Measurements from ENCODE around the gene GH1. TPM values are rescaled to one million over a fixed set of nuclear protein-coding genes. Genes with fewer than 3 reads are reported as not detected.

Gene GH1
- total RNA-seq, 2 donors from 2014 or later: not detected

DNA sequence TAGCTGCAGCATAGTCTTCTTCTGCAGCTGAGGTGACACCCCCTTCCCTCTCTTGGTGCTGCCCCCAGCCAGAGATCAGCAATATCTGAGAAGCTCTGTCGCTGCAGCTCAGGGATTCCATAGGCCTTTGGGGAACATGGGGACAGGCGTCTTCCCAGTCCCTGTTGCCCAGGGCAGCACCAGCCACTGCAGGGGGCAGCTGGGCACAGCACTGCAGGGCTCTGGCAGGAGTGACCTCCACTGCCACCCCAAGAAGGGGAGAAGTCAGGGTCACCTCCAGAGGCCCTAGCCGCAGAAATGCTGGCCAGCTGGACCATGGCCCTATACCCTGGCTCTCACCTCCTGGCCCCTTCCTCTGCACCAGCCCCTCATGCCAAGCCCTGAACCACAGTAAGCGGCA is 37.2 kb upstream of the GH1 start:
- Mint-ChIP-seq H3K27ac (no peak overlapping the region), H3K36me3 (ENCODE audit: low read depth) (peaks cover 1% of the 10 kb centered on the region), H3K4me1 (peaks cover 12% of the 10 kb centered on the region), H3K4me3 (no peak overlapping the region), H3K27me3 (ENCODE audit: insufficient read depth) (peaks cover 25% of the 10 kb centered on the region), H3K9me3 (no peaks in the 10 kb centered on the region)
- H3K9ac ChIP-seq (ENCODE audit: extremely low read depth, low read length, poor library complexity, severe bottlenecking): no peak overlapping the region
- TF ChIP-seq, protein P1, sequence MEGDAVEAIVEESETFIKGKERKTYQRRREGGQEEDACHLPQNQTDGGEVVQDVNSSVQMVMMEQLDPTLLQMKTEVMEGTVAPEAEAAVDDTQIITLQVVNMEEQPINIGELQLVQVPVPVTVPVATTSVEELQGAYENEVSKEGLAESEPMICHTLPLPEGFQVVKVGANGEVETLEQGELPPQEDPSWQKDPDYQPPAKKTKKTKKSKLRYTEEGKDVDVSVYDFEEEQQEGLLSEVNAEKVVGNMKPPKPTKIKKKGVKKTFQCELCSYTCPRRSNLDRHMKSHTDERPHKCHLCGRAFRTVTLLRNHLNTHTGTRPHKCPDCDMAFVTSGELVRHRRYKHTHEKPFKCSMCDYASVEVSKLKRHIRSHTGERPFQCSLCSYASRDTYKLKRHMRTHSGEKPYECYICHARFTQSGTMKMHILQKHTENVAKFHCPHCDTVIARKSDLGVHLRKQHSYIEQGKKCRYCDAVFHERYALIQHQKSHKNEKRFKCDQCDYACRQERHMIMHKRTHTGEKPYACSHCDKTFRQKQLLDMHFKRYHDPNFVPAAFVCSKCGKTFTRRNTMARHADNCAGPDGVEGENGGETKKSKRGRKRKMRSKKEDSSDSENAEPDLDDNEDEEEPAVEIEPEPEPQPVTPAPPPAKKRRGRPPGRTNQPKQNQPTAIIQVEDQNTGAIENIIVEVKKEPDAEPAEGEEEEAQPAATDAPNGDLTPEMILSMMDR (conservative IDR thresholded peaks at IDR 0.05): no peak
- H3K27me3 ChIP-seq (ENCODE audit: control insufficient read depth, insufficient read depth, low read length, poor library complexity, severe bottlenecking): peaks cover 15% of the 10 kb centered on the region
- no peaks in the 10 kb centered on the region for H3K4me1 ChIP-seq (ENCODE audit: control insufficient read depth, insufficient read depth, low read length)
- no peak for DNase-seq
- no peaks in the 10 kb centered on the region for H3K9me3 ChIP-seq (ENCODE audit: control insufficient read depth, low read length)
- H3K4me3 ChIP-seq (ENCODE audit: low read length): no peak overlapping the region
- no peak overlapping the region for H3K27ac ChIP-seq (ENCODE audit: low read depth, low read length)
- WGBS, 2 experiments (ENCODE audit: insufficient coverage in 1 of 2, insufficient read length in 1 of 2): 92 to 100% methylated on average over 2 to 4 of the region's 4 CpGs
- H3K36me3 ChIP-seq (ENCODE audit: control insufficient read depth, insufficient read depth, low read length): no peaks in the 10 kb centered on the region

DNA sequence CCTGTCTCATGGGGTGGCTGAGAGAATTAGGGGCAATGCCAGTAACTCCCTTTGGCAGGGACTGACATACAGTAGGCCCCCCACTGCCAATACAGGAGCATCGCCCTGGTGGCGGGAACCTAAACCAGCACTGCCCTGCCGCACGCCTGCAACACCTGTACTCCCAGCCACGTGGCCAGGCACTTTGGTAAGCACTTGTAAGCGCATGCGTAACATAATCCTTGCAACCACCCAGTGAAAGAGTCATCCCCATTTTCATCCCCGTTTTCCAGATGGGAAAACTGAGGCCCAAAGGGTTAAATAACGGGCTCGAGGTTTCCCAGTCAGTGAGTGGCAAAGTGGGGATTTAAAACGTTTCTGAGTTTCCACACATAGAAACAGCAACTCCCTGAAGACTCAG is 36.6 kb upstream of the GH1 start:
- Histone ChIP-seq H3K9me3 (ENCODE audit: control insufficient read depth, low read length) (no peaks in the 10 kb centered on the region), H3K4me3 (ENCODE audit: low read length) (no peak overlapping the region), H3K4me1 (ENCODE audit: control insufficient read depth, insufficient read depth, low read length) (no peaks in the 10 kb centered on the region), H3K27ac (ENCODE audit: low read depth, low read length) (no peak overlapping the region), H3K36me3 (ENCODE audit: control insufficient read depth, insufficient read depth, low read length) (no peaks in the 10 kb centered on the region), H3K9ac (ENCODE audit: extremely low read depth, low read length, poor library complexity, severe bottlenecking) (no peak overlapping the region), H3K27me3 (ENCODE audit: control insufficient read depth, insufficient read depth, low read length, poor library complexity, severe bottlenecking) (peaks cover 15% of the 10 kb centered on the region)
- H3K27me3 Mint-ChIP-seq (ENCODE audit: insufficient read depth): peaks cover 20% of the 10 kb centered on the region
- no peaks in the 10 kb centered on the region for H3K9me3 Mint-ChIP-seq
- peaks cover 6% of the 10 kb centered on the region for H3K4me1 Mint-ChIP-seq
- WGBS, 2 experiments (ENCODE audit: insufficient coverage in 1 of 2, insufficient read length in 1 of 2): 87 to 90% methylated on average over 11 of the region's 11 CpGs
- peaks cover 1% of the 10 kb centered on the region for H3K36me3 Mint-ChIP-seq (ENCODE audit: low read depth)
- TF ChIP-seq, protein P1 (conservative IDR thresholded peaks at IDR 0.05): peak; percentile 19
- no peak for DNase-seq
- H3K27ac Mint-ChIP-seq: no peak overlapping the region
- no peak overlapping the region for H3K4me3 Mint-ChIP-seq

DNA sequence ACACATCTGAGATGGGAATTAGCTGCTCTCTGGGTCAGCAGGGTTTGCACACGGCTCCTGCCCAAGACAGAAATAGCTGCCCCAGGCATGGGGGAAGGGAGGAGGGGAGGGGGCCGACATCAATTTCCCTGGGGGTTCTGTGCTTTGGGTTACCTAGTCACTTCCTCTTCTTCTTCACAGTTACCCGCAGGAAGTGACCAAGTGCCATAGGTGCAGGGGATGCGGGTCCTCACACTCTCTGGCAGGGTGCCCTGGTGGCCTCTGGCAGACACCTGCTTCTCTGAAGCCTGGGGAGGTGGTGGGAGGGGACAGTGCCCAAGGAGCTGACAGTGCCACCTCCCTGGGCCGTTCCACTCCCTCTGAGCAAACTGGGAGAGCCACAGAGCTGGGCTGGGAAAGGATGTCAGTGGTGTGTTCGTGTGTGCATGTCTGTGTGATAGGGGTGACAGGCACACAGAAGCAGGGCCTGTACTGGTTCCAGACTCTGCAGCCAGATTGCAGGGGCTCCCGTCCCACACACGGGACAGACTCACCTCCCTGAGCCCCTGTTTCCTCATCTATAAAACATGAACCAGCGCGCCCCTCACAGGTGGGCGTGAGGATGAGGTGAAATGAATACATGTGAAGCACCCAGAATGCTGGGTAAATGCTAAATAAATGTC is 35.9 kb upstream of the GH1 start:
- no peak overlapping the region for H3K4me3 Mint-ChIP-seq
- TF ChIP-seq, protein P1 (conservative IDR thresholded peaks at IDR 0.05): no peak
- no peak for DNase-seq
- Histone ChIP-seq H3K4me3 (ENCODE audit: low read length) (no peak overlapping the region), H3K9me3 (ENCODE audit: control insufficient read depth, low read length) (no peaks in the 10 kb centered on the region), H3K9ac (ENCODE audit: extremely low read depth, low read length, poor library complexity, severe bottlenecking) (no peak overlapping the region), H3K27ac (ENCODE audit: low read depth, low read length) (no peak overlapping the region), H3K36me3 (ENCODE audit: control insufficient read depth, insufficient read depth, low read length) (no peaks in the 10 kb centered on the region), H3K27me3 (ENCODE audit: control insufficient read depth, insufficient read depth, low read length, poor library complexity, severe bottlenecking) (peaks cover 8% of the 10 kb centered on the region), H3K4me1 (ENCODE audit: control insufficient read depth, insufficient read depth, low read length) (no peaks in the 10 kb centered on the region)
- H3K4me1 Mint-ChIP-seq: peaks cover 3% of the 10 kb centered on the region
- peaks cover 1% of the 10 kb centered on the region for H3K36me3 Mint-ChIP-seq (ENCODE audit: low read depth)
- H3K27me3 Mint-ChIP-seq (ENCODE audit: insufficient read depth): peaks cover 14% of the 10 kb centered on the region
- WGBS, 2 experiments (ENCODE audit: insufficient coverage in 1 of 2, insufficient read length in 1 of 2): 84% methylated on average over 3 to 10 of the region's 11 CpGs
- H3K9me3 Mint-ChIP-seq: no peaks in the 10 kb centered on the region
- no peak overlapping the region for H3K27ac Mint-ChIP-seq

Data from endodermal cell (in vitro differentiated cells).